Gastroesophageal sphincter (tissue), 3 donors: ENCODE results near the gene SHISA6.

Source experiments
- EP300 ChIP-seq: sonication (generic); formaldehyde crosslinking; IDR thresholded peaks from one replicate; pipeline ENCODE4 v1.6.1; 2017; ENCODE audit warnings: antibody characterized with exemption, mild to moderate bottlenecking
- POLR2A ChIP-seq, 2 donors: fragments of 450-650 bp; IDR thresholded peaks; one replicate each; pipeline ENCODE4 v1.6.1; 2017; ENCODE audit warnings: antibody characterized with exemption in 2 of 2, mild to moderate bottlenecking in 2 of 2, moderate library complexity in 1 of 2
- TF ChIP-seq, protein P1 (sequence below), 4 experiments: fragments of 200-600 bp in 2 of 4; fragments of 450-650 bp in 2 of 4; sonication (generic) in 1 of 4; IDR thresholded peaks; one replicate each; pipeline ENCODE4 v1.5.1; 2017 to 2019; ENCODE audit warnings: antibody characterized with exemption in 4 of 4, mild to moderate bottlenecking in 2 of 4, moderate library complexity in 2 of 4

DNA sequence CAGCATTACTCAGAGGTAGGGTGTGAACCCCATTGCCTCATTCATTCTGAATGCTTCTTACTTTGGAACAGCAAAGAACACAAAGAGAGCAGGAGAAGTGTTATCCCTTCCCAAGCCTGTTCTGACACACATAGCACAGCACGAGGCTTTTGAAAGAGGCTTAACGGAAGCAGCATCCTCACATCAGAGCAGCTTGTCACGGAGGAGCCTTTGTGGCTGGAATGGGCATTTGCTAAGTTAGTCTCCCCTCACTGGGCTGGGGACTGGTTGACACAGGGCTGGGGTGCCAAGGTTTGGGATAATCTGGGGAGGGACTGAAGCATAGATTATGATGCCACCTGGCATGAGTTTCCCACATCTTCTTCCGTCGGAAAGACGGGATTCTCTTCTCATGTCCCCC, 189.7 kb downstream of the SHISA6 start:
- TF ChIP-seq EP300: no peak
- TF ChIP-seq POLR2A (IDR thresholded peaks at IDR 0.05): no peak
- TF ChIP-seq, protein P1, sequence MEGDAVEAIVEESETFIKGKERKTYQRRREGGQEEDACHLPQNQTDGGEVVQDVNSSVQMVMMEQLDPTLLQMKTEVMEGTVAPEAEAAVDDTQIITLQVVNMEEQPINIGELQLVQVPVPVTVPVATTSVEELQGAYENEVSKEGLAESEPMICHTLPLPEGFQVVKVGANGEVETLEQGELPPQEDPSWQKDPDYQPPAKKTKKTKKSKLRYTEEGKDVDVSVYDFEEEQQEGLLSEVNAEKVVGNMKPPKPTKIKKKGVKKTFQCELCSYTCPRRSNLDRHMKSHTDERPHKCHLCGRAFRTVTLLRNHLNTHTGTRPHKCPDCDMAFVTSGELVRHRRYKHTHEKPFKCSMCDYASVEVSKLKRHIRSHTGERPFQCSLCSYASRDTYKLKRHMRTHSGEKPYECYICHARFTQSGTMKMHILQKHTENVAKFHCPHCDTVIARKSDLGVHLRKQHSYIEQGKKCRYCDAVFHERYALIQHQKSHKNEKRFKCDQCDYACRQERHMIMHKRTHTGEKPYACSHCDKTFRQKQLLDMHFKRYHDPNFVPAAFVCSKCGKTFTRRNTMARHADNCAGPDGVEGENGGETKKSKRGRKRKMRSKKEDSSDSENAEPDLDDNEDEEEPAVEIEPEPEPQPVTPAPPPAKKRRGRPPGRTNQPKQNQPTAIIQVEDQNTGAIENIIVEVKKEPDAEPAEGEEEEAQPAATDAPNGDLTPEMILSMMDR (IDR thresholded peaks at IDR 0.05): no peak
